ENCODE data around the gene ENO2.

DNA sequence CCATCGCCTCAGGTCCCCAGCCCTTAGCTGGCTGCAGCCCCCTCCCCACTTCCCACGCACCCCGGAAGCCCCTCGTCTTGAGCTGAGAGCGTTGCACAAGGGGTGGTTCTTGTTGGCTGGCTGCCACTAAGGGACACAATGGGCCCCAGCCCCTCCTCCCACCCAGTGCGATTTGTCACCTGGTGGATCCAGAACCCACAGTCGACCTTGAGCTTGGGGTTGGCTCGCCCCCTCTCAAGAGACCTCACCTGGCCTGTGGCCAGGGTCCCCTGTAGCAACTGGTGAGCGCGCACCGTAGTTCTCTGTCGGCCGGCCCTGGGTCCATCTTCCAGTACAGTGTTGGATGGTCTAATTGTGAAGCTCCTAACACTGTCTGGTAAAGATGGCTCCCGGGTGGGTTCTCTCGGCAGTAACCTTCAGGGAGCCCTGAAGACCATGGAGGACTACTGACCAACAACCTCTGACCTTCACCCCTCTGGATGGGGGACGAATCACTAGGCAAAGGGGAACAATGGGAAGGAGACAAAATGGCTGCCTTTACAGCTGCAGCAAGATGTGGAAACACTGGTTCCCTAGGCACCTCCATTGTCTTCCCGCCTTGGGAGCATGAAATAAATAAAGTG lies 49.5 kb downstream of the ENO2 start:
- TF ChIP-seq, protein P1, sequence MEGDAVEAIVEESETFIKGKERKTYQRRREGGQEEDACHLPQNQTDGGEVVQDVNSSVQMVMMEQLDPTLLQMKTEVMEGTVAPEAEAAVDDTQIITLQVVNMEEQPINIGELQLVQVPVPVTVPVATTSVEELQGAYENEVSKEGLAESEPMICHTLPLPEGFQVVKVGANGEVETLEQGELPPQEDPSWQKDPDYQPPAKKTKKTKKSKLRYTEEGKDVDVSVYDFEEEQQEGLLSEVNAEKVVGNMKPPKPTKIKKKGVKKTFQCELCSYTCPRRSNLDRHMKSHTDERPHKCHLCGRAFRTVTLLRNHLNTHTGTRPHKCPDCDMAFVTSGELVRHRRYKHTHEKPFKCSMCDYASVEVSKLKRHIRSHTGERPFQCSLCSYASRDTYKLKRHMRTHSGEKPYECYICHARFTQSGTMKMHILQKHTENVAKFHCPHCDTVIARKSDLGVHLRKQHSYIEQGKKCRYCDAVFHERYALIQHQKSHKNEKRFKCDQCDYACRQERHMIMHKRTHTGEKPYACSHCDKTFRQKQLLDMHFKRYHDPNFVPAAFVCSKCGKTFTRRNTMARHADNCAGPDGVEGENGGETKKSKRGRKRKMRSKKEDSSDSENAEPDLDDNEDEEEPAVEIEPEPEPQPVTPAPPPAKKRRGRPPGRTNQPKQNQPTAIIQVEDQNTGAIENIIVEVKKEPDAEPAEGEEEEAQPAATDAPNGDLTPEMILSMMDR (IDR thresholded peaks at IDR 0.05; ENCODE audit: insufficient read depth, low read length): no peak
- TF ChIP-seq, protein P2, sequence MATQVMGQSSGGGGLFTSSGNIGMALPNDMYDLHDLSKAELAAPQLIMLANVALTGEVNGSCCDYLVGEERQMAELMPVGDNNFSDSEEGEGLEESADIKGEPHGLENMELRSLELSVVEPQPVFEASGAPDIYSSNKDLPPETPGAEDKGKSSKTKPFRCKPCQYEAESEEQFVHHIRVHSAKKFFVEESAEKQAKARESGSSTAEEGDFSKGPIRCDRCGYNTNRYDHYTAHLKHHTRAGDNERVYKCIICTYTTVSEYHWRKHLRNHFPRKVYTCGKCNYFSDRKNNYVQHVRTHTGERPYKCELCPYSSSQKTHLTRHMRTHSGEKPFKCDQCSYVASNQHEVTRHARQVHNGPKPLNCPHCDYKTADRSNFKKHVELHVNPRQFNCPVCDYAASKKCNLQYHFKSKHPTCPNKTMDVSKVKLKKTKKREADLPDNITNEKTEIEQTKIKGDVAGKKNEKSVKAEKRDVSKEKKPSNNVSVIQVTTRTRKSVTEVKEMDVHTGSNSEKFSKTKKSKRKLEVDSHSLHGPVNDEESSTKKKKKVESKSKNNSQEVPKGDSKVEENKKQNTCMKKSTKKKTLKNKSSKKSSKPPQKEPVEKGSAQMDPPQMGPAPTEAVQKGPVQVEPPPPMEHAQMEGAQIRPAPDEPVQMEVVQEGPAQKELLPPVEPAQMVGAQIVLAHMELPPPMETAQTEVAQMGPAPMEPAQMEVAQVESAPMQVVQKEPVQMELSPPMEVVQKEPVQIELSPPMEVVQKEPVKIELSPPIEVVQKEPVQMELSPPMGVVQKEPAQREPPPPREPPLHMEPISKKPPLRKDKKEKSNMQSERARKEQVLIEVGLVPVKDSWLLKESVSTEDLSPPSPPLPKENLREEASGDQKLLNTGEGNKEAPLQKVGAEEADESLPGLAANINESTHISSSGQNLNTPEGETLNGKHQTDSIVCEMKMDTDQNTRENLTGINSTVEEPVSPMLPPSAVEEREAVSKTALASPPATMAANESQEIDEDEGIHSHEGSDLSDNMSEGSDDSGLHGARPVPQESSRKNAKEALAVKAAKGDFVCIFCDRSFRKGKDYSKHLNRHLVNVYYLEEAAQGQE (IDR thresholded peaks at IDR 0.05; ENCODE audit: insufficient replicate concordance, low read depth): no peak
